OCI-LY3 (cell line): ENCODE measurements around the gene IFNG-AS1.

ENCODE experiments used
- CTCF ChIP-seq: fragments of 200-600, 300-600 bp; sonication (generic); IDR thresholded peaks from 2 replicates; pipeline ENCODE4 v1.5.1; 2014; ENCODE audit warnings: antibody characterized with exemption, low read length, low read depth
- EZH2phosphoT487 ChIP-seq: fragments of 200-600 bp; shearing (Covaris generic); IDR thresholded peaks from 2 replicates; pipeline ENCODE4 v1.6.1; 2018; ENCODE audit warnings: antibody characterized with exemption, mixed run types, low read depth

GRCh38 chr12:68003777-68004176, 14.5 kb downstream of the IFNG-AS1 start:
- TF ChIP-seq CTCF (no peak), EZH2phosphoT487 (no peak)
